Fibroblast of mammary gland (primary cell): ENCODE results near the gene SETD5.
A peak's percentile ranks its signal among the peaks of the same experiment; 100 is the strongest.

Experiments
- DNase-seq: peaks from one replicate; pipeline ENCODE4 v3.0.0-alpha.2; 2010; ENCODE audit warnings: low read depth
- H3K4me3 ChIP-seq: 2 replicates; pipeline ENCODE4 v1.5.1; 2011; ENCODE audit warnings: low read depth, mild to moderate bottlenecking, low read length, moderate library complexity; ENCODE audit not compliant: control insufficient read depth
- TF ChIP-seq, protein P1 (sequence below): conservative IDR thresholded peaks from 2 replicates; pipeline ENCODE4 v1.5.1; 2011; ENCODE audit warnings: low read depth, low read length, inconsistent platforms; ENCODE audit not compliant: control insufficient read depth, insufficient read depth

SETD5 gene

DNA sequence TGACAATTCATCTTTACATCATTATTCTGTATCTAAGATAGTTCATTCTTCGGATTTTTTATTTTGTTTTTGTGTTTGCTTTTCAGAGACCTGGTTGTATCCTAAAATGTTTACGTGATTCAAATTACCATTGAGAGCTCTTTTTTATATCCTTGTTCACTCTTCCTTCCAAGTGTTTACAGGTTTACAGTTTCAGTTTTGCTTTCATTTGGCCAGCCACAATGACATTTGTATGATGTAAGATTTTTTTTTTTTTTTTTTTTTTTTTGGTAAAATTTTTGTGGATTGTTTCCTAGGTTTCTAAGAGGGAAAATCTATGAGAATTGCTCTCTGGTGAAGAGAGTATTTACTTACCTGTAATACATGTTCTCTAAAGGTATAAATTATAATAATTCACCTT is 55.0 kb downstream of the SETD5 start:
- H3K4me3 ChIP-seq = no peak overlapping the region
- peak; percentile 10 for DNase-seq
- TF ChIP-seq, protein P1, sequence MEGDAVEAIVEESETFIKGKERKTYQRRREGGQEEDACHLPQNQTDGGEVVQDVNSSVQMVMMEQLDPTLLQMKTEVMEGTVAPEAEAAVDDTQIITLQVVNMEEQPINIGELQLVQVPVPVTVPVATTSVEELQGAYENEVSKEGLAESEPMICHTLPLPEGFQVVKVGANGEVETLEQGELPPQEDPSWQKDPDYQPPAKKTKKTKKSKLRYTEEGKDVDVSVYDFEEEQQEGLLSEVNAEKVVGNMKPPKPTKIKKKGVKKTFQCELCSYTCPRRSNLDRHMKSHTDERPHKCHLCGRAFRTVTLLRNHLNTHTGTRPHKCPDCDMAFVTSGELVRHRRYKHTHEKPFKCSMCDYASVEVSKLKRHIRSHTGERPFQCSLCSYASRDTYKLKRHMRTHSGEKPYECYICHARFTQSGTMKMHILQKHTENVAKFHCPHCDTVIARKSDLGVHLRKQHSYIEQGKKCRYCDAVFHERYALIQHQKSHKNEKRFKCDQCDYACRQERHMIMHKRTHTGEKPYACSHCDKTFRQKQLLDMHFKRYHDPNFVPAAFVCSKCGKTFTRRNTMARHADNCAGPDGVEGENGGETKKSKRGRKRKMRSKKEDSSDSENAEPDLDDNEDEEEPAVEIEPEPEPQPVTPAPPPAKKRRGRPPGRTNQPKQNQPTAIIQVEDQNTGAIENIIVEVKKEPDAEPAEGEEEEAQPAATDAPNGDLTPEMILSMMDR = no peak

DNA sequence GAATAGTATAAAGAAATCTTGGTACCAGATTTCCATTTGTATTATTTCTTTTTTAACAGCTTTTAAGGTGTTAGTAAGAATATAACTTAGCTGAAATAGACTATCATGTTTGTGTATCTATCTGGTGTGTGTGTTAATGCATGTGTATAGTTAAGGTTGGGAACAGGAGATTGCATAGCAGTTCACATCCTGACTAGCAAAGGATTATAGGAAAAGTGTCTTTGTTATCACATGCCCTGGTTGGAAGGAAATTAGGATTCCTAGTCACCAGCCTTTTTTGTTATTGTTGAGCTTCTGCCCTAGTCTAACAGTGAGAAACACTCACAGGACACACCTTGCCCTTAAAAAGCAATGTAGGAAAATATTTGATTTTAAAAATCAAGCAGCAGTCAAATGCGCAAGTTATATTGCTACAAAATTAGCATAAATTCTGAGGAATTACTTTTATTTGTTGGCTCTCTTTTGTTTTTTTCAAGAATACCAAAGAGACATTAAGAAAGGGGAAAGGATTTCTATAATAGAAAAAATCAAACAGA is 58.2 kb downstream of the SETD5 start:
- DNase-seq = no peak
- H3K4me3 ChIP-seq = no peak overlapping the region
- TF ChIP-seq, protein P1 = no peak

DNA sequence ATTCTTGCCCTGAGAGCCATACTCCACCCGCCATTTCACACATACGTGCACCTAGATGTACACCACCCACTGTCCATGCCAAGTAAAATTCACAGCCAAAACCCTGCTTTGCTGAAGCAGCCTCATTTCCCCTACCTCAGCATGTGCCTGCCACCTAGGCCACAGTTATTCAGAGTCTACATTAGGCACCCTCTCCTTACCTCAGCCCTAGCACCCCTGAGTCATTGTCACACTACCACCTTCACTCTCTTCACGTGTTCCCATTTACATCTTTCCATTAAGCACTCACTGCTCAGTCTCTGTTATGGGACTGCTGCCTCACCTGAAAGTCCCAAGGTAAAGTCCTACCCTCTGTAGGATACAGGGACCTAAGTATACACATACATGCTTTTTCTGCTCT is 70.0 kb downstream of the SETD5 start:
- TF ChIP-seq, protein P1 = no peak
- H3K4me3 ChIP-seq = no peak overlapping the region
- no peak for DNase-seq

DNA sequence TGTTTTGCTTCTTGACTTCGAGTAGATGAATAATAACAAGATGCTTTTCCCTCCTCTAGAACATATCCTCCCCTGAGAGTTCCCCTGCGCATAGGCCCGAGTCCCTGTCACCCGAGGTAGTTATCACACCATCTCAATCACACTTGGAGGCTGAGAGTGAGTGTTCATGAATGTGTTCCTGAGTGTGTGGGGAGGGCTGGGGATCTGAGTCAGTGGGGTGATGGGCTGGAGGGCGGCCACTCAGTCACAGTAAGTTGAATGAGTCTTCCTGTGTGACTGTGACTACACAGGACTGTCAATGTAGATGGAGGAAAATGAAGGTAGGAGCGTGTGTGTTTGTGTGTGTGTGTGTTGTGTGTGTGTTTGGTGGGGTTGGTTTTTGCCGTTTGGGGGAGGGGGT is 71.0 kb downstream of the SETD5 start:
- TF ChIP-seq, protein P1 = no peak
- H3K4me3 ChIP-seq = no peak overlapping the region
- peak; percentile 17 for DNase-seq

DNA sequence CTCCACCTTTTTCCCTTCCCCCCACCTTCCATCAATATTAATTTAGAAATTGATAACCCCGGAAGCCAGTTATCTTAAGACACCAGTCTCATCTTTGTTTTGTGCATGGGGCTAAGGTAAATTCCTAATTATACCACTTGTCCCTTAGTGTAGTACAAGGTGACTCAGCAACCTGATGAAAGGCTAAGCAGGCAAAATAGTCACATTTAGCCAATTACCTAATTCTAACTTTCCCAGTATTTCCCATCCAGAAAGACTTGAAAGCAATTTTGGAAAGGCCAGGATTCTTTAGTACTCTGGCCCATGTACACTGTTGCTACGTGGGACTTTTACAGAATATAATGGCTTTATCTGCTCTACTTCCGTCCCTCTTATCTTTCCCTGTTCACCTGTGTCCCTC is 72.6 kb downstream of the SETD5 start:
- no peak overlapping the region for H3K4me3 ChIP-seq
- no peak for DNase-seq
- TF ChIP-seq, protein P1 = no peak

DNA sequence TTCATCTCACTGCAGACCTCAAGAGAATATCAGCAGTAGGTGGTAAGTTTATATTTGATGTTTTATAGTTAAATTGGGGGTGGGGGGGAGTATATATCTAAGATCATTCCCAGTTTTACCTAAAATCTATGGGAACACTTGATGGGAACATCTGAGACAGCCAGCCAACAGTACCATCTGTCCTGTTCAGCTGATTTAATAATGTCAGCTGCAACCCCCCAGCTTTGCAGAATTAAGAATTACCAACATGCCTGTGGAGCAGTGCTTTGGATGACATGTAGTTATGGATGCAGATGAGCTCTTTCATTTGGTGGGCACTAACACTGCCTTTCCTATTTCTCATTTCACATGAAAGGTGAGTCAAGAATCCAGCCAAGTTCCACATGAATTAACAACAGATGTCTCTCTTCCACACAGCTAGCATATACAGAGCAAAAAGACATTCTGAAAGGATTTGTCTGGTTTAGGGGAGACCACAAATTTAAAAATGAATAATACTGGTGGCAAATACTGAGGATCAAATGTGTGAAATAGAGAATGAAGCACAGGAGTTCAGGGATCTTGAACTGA is 76.2 kb downstream of the SETD5 start:
- H3K4me3 ChIP-seq = no peak overlapping the region
- TF ChIP-seq, protein P1 = no peak
- peak; percentile 18 for DNase-seq

DNA sequence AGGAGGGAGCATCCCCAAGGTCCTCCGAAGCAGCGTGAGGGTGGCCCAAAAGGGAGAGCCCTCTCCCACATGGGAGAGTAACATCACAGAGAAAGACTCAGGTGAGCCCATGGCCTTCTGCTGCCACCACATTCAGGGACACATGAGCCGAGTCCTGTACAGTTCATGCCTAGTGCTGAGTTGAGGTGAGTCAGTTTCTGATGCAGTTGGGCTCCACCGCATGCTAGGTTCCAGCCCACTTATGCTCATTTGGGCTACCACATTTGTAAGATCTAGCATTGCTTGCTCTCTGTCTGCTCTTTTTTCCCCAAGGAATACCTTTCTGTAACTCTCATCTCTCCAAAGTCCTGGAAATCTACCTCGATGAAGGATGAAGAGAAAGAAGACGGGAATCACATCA is 77.1 kb downstream of the SETD5 start:
- TF ChIP-seq, protein P1 = no peak

More for the DNA sequence above, 77.1 kb downstream of the SETD5 start:
- H3K4me3 ChIP-seq = no peak overlapping the region
- no peak for DNase-seq
